GM12878 (cell line): ENCODE measurements around the gene POU2F3. TPM values are rescaled to one million over a fixed set of nuclear protein-coding genes. Genes with fewer than 3 reads are reported as not detected.

ENCODE experiments used
- CHD1 ChIP-seq: IDR thresholded peaks from 2 replicates; pipeline ENCODE4 v1.6.1; 2012; ENCODE audit warnings: low read depth, low read length, improper control_type of control experiment
- EP300 ChIP-seq, 2 experiments: fragments of 150-350 bp in 1 of 2; IDR thresholded peaks; 2 replicates each; pipeline ENCODE4 v1.6.1; 2011 to 2012; ENCODE audit warnings: low read depth in 2 of 2, low read length in 2 of 2, borderline replicate concordance in 1 of 2, improper control_type of control experiment in 1 of 2, inconsistent platforms in 1 of 2; ENCODE audit not compliant: control insufficient read depth in 1 of 2
- NBN ChIP-seq: fragments of 450-650 bp; IDR thresholded peaks from 2 replicates; pipeline ENCODE4 v1.6.1; 2016
- YY1 ChIP-seq: IDR thresholded peaks from 2 replicates; pipeline ENCODE4 v1.6.1; 2011; ENCODE audit warnings: low read depth, mild to moderate bottlenecking, low read length
- polyA plus RNA-seq, 11 experiments: library from polyadenylated mRNA; depleted of rRNA in 4 of 11; unstranded in 6 of 11; stranded (reverse) in 5 of 11; fragments of >200 nt; fragmentation: Nextera tagmentation in 4 of 11; fragmentation: Illumina TruSeq in 1 of 11; extraction: Ambion mirVana in 4 of 11; extraction: Trizol in 1 of 11; gene quantifications; 1 replicate in 1 of 11; 2 replicates in 10 of 11; pipeline versions ENCODE4 v1.2.1 to v1.2.3, GENCODE V29; 2011 to 2016; ENCODE audit warnings: inconsistent platforms in 2 of 11, missing spikeins in 2 of 11, low read depth in 1 of 11
- total RNA-seq, 4 experiments: library from RNA; depleted of rRNA in 3 of 4; stranded (reverse); fragments of >200 nt in 3 of 4; fragmentation: Illumina TruSeq in 1 of 4; extraction: Trizol in 1 of 4; gene quantifications; 2 replicates each; pipeline versions ENCODE4 v1.2.1 to v1.2.3, GENCODE V29; 2013 to 2021
- TF ChIP-seq, protein P1 (sequence below): fragments of 450-650 bp; IDR thresholded peaks from 2 replicates; pipeline ENCODE4 v1.6.1; 2017; ENCODE audit warnings: mild to moderate bottlenecking
- TF ChIP-seq, protein P2 (sequence below): fragments of 450-650 bp; formaldehyde crosslinking; IDR thresholded peaks from 2 replicates; pipeline ENCODE4 v1.4.0; 2022; ENCODE audit warnings: mild to moderate bottlenecking, moderate library complexity
- TF ChIP-seq, protein P3 (sequence below): fragments of 150-350 bp; IDR thresholded peaks from 2 replicates; pipeline ENCODE4 v1.6.1; 2014; ENCODE audit warnings: mild to moderate bottlenecking, low read depth, low read length

POU2F3 gene
- total and polyA plus RNA-seq, 10 of the 15 experiments (the other 5 are each of a cell fraction or from before 2014, with no cell fraction given): 0.09 to 4.4 (median 0.33) TPM

DNA sequence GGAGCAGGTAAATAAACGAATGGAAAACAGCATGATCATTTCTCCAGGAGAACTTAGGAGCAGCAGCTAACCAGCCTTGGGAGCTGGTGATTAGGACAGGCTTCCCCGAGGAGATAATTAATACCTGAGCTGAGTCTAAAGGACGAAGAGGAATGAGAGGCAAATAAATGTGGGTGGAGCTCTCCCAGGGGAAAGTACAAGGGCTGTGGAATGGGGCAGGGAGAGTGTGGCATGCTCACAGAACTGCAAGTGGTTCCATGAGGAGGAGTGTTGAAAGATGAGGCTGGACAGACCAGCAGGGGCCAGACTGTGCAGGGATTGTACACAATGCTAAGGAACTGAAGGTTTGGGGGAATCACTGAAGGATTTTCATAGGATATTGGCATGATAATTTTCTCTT, 70.9 kb downstream of the POU2F3 start (continued):
- TF ChIP-seq, protein P1, sequence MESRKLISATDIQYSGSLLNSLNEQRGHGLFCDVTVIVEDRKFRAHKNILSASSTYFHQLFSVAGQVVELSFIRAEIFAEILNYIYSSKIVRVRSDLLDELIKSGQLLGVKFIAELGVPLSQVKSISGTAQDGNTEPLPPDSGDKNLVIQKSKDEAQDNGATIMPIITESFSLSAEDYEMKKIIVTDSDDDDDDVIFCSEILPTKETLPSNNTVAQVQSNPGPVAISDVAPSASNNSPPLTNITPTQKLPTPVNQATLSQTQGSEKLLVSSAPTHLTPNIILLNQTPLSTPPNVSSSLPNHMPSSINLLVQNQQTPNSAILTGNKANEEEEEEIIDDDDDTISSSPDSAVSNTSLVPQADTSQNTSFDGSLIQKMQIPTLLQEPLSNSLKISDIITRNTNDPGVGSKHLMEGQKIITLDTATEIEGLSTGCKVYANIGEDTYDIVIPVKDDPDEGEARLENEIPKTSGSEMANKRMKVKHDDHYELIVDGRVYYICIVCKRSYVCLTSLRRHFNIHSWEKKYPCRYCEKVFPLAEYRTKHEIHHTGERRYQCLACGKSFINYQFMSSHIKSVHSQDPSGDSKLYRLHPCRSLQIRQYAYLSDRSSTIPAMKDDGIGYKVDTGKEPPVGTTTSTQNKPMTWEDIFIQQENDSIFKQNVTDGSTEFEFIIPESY: no peak
- TF ChIP-seq CHD1 (no peak), NBN (no peak), EP300 (IDR thresholded peaks at IDR 0.05; ENCODE audit: borderline replicate concordance in 1 of 2, control insufficient read depth in 1 of 2, low read depth in 2 of 2, low read length in 2 of 2) (no peak), YY1 (no peak)
- TF ChIP-seq, protein P2, sequence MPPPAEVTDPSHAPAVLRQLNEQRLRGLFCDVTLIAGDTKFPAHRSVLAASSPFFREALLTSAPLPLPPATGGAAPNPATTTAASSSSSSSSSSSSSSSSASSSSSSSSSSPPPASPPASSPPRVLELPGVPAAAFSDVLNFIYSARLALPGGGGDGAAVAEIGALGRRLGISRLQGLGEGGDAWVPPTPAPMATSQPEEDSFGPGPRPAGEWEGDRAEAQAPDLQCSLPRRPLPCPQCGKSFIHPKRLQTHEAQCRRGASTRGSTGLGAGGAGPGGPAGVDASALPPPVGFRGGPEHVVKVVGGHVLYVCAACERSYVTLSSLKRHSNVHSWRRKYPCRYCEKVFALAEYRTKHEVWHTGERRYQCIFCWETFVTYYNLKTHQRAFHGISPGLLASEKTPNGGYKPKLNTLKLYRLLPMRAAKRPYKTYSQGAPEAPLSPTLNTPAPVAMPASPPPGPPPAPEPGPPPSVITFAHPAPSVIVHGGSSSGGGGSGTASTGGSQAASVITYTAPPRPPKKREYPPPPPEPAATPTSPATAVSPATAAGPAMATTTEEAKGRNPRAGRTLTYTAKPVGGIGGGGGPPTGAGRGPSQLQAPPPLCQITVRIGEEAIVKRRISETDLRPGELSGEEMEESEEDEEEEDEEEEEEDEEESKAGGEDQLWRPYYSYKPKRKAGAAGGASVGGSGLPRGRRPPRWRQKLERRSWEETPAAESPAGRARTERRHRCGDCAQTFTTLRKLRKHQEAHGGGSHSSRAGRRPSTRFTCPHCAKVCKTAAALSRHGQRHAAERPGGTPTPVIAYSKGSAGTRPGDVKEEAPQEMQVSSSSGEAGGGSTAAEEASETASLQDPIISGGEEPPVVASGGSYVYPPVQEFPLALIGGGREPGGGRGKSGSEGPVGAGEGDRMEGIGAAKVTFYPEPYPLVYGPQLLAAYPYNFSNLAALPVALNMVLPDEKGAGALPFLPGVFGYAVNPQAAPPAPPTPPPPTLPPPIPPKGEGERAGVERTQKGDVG (CRISPR knock-in tag): no peak
- TF ChIP-seq, protein P3, sequence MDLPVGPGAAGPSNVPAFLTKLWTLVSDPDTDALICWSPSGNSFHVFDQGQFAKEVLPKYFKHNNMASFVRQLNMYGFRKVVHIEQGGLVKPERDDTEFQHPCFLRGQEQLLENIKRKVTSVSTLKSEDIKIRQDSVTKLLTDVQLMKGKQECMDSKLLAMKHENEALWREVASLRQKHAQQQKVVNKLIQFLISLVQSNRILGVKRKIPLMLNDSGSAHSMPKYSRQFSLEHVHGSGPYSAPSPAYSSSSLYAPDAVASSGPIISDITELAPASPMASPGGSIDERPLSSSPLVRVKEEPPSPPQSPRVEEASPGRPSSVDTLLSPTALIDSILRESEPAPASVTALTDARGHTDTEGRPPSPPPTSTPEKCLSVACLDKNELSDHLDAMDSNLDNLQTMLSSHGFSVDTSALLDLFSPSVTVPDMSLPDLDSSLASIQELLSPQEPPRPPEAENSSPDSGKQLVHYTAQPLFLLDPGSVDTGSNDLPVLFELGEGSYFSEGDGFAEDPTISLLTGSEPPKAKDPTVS: no peak
